SU-DHL-6 (cell line): ENCODE results near the gene FYB1.

ENCODE experiments used
- H2AFZ ChIP-seq: fragments of 200-600 bp; sonication (generic); 2 replicates; pipeline ENCODE4 v1.6.1; 2014; ENCODE audit warnings: low read depth, mild to moderate bottlenecking, moderate library complexity, mixed read lengths, antibody characterized with exemption, low read length; ENCODE audit not compliant: severe bottlenecking
- H3F3A ChIP-seq: fragments of 200-600 bp; shearing (Covaris generic); 2 replicates; pipeline ENCODE4 v1.6.0; 2016; ENCODE audit warnings: antibody characterized with exemption, mild to moderate bottlenecking; ENCODE audit not compliant: insufficient read depth
- H3K27ac ChIP-seq: fragments of 200-600 bp; sonication (generic); 2 replicates; pipeline ENCODE4 v1.5.1; 2016; ENCODE audit warnings: low read depth, mild to moderate bottlenecking, low read length, moderate library complexity, mixed read lengths
- H3K27me3 ChIP-seq: fragments of 200-600 bp; sonication (generic), shearing (Covaris generic); 2 replicates; pipeline ENCODE4 v1.6.0; 2014; ENCODE audit warnings: mild to moderate bottlenecking, low read length
- H3K36me3 ChIP-seq: fragments of 200-600 bp; sonication (generic); 2 replicates; pipeline ENCODE4 v1.6.1; 2014; ENCODE audit warnings: mild to moderate bottlenecking, low read length, mixed read lengths
- H3K4me2 ChIP-seq: fragments of 300-600, 200-600 bp; shearing (Covaris generic), sonication (generic); 2 replicates; pipeline ENCODE4 v1.6.0; 2014; ENCODE audit warnings: low read length, low read depth, mild to moderate bottlenecking; ENCODE audit not compliant: poor library complexity, severe bottlenecking
- H3K4me3 ChIP-seq: fragments of 200-600 bp; sonication (generic); 2 replicates; pipeline ENCODE4 v1.5.1; 2014; ENCODE audit warnings: antibody characterized with exemption, low read length, mild to moderate bottlenecking, mixed read lengths; ENCODE audit not compliant: insufficient read depth, poor library complexity, severe bottlenecking
- H3K79me2 ChIP-seq: fragments of 200-600 bp; sonication (generic); 2 replicates; pipeline ENCODE4 v1.6.1; 2014; ENCODE audit warnings: mild to moderate bottlenecking, low read length, moderate library complexity; ENCODE audit not compliant: insufficient read depth
- H3K9ac ChIP-seq: fragments of 200-600 bp; sonication (generic); 2 replicates; pipeline ENCODE4 v1.7.0; 2014; ENCODE audit warnings: mild to moderate bottlenecking, low read length
- H3K9me2 ChIP-seq: fragments of 200-600 bp; sonication (generic); replicated peaks from 2 replicates; pipeline ENCODE4 v1.6.1; 2014; ENCODE audit warnings: low read length; ENCODE audit not compliant: insufficient read depth
- H3K9me3 ChIP-seq: fragments of 200-600 bp; sonication (generic); 2 replicates; pipeline ENCODE4 v1.6.1; 2014; ENCODE audit warnings: low read length, mixed read lengths; ENCODE audit not compliant: insufficient read depth
- H4K20me1 ChIP-seq: fragments of 200-600 bp; sonication (generic); 2 replicates; pipeline ENCODE4 v1.6.1; 2014; ENCODE audit warnings: low read depth, mild to moderate bottlenecking, antibody characterized with exemption, low read length, moderate library complexity, mixed read lengths
- EZH2phosphoT487 ChIP-seq: fragments of 200-600 bp; sonication (generic), shearing (Covaris generic); conservative IDR thresholded peaks from 2 replicates; pipeline ENCODE4 v1.6.1; 2018; ENCODE audit warnings: mild to moderate bottlenecking, antibody characterized with exemption, low read length, moderate library complexity, mixed read lengths
- TF ChIP-seq, protein P1 (sequence below): fragments of 200-600 bp; sonication (generic); IDR thresholded peaks from one replicate; pipeline ENCODE4 v1.5.1; 2017; ENCODE audit warnings: antibody characterized with exemption, mild to moderate bottlenecking, low read length, moderate library complexity; ENCODE audit not compliant: insufficient read depth, poor library complexity, severe bottlenecking

Gene FYB1

DNA sequence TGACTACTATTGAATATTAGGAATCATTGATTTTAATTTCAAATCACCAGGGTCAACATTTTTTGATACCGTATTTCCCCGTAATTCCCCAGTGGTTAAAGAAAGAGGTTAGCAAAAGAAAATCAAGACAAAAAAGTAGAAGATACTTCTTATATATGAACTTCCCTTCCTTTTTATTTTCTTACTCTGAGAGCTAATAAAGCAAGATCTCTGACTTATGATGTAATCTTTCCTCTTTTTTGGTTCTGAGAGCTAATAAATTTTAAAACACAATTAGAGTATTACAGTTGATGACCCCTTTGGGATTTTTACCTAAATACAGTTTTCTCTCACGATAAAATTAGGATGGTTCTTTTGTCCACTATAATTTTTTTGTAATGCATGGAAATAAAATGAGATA, 9.2 kb upstream of the FYB1 start:
- Histone ChIP-seq H3K9me2 (no peaks in the 10 kb centered on the region), H3K4me2 (no peak overlapping the region), H3K4me3 (no peak overlapping the region), H3K36me3 (no peaks in the 10 kb centered on the region), H3K79me2 (no peaks in the 10 kb centered on the region), H4K20me1 (no peaks in the 10 kb centered on the region), H3K27me3 (no peaks in the 10 kb centered on the region), H3F3A (no peaks in the 10 kb centered on the region), H3K27ac (no peak overlapping the region), H3K9me3 (no peaks in the 10 kb centered on the region), H2AFZ (no peak overlapping the region), H3K9ac (no peak overlapping the region)
- TF ChIP-seq, protein P1, sequence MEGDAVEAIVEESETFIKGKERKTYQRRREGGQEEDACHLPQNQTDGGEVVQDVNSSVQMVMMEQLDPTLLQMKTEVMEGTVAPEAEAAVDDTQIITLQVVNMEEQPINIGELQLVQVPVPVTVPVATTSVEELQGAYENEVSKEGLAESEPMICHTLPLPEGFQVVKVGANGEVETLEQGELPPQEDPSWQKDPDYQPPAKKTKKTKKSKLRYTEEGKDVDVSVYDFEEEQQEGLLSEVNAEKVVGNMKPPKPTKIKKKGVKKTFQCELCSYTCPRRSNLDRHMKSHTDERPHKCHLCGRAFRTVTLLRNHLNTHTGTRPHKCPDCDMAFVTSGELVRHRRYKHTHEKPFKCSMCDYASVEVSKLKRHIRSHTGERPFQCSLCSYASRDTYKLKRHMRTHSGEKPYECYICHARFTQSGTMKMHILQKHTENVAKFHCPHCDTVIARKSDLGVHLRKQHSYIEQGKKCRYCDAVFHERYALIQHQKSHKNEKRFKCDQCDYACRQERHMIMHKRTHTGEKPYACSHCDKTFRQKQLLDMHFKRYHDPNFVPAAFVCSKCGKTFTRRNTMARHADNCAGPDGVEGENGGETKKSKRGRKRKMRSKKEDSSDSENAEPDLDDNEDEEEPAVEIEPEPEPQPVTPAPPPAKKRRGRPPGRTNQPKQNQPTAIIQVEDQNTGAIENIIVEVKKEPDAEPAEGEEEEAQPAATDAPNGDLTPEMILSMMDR: no peak
- no peak for TF ChIP-seq EZH2phosphoT487

DNA sequence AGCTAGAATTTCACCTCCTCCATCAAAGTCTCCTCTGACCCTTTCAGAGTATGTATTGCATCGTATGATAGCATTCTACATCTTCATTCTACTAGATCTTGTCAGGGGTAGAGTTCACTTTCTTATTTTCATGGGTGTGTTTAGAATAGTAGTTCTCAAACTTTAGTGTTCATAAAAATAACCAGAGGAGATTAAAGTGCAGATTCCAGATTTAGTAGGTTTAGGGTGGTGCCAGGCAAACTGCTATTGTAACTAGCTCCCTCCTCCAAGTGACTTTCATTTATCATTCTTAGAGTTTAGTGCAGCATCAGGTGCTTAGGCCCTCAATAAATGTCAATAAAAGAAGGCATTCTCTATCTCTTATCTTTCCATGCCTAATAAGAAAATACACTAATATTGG, 7.2 kb upstream of the FYB1 start:
- no peaks in the 10 kb centered on the region for H3K9me3 ChIP-seq
- no peak overlapping the region for H3K9ac ChIP-seq
- H3K36me3 ChIP-seq: no peaks in the 10 kb centered on the region
- H3K79me2 ChIP-seq: no peaks in the 10 kb centered on the region
- H3K4me2 ChIP-seq: no peak overlapping the region
- no peak overlapping the region for H3K4me3 ChIP-seq
- H3K27ac ChIP-seq: no peak overlapping the region
- H2AFZ ChIP-seq: no peak overlapping the region
- no peaks in the 10 kb centered on the region for H3K9me2 ChIP-seq
- no peaks in the 10 kb centered on the region for H4K20me1 ChIP-seq
- H3K27me3 ChIP-seq: no peaks in the 10 kb centered on the region
- no peak for TF ChIP-seq EZH2phosphoT487
- TF ChIP-seq, protein P1: no peak
- no peaks in the 10 kb centered on the region for H3F3A ChIP-seq

DNA sequence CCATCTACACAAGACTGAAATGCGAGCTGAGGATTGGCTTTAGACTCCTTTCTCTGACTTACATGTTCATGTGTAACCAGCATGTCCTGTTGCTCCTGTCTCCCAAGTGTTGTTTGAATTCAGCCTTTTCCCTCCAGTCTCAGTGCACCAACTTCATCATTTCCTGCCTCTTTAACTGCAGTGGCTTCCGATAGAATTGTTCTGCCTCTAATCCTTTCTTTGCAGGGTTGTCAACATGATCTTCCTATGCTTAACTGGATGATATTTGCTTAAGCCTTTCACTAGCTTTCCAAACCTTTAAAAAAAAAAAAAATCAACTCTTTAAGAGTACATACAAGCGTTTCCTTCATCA, 6.7 kb upstream of the FYB1 start:
- Histone ChIP-seq H4K20me1 (no peaks in the 10 kb centered on the region), H3F3A (no peaks in the 10 kb centered on the region), H3K9me3 (no peaks in the 10 kb centered on the region), H3K36me3 (no peaks in the 10 kb centered on the region), H3K79me2 (no peaks in the 10 kb centered on the region), H3K4me3 (no peak overlapping the region), H3K4me2 (no peak overlapping the region), H2AFZ (no peak overlapping the region), H3K9ac (no peak overlapping the region), H3K27ac (no peak overlapping the region), H3K9me2 (no peaks in the 10 kb centered on the region), H3K27me3 (no peaks in the 10 kb centered on the region)
- no peak for TF ChIP-seq EZH2phosphoT487
- TF ChIP-seq, protein P1: no peak
